Osteocyte (in vitro differentiated cells): ENCODE measurements around the gene ZBTB16. TPM values are rescaled to one million over a fixed set of nuclear protein-coding genes. Genes with fewer than 3 reads are reported as not detected.

Experiments used
- DNase-seq: peaks from one replicate; pipeline ENCODE4 v3.0.0; 2021; ENCODE audit warnings: mixed read lengths; ENCODE audit not compliant: unreplicated experiment; ENCODE audit errors: extremely low spot score
- H3K27ac Mint-ChIP-seq: one replicate; pipeline ENCODE4 v1.8.0; 2021; ENCODE audit warnings: mild to moderate bottlenecking, mixed read lengths; ENCODE audit not compliant: unreplicated experiment
- H3K27me3 Mint-ChIP-seq: one replicate; pipeline ENCODE4 v1.8.0; 2021; ENCODE audit warnings: mixed read lengths; ENCODE audit not compliant: unreplicated experiment
- H3K36me3 Mint-ChIP-seq: one replicate; pipeline ENCODE4 v1.8.0; 2021; ENCODE audit warnings: mixed read lengths; ENCODE audit not compliant: unreplicated experiment
- H3K4me1 Mint-ChIP-seq: one replicate; pipeline ENCODE4 v1.8.0; 2021; ENCODE audit warnings: mixed read lengths; ENCODE audit not compliant: unreplicated experiment
- H3K4me3 Mint-ChIP-seq: one replicate; pipeline ENCODE4 v1.8.0; 2021; ENCODE audit warnings: mild to moderate bottlenecking, moderate library complexity, mixed read lengths; ENCODE audit not compliant: unreplicated experiment
- H3K9me3 Mint-ChIP-seq: one replicate; pipeline ENCODE4 v1.8.0; 2021; ENCODE audit warnings: mixed read lengths; ENCODE audit not compliant: unreplicated experiment
- total RNA-seq: library from RNA; stranded (reverse); gene quantifications from 2 replicates; pipeline ENCODE4 v1.2.1, GENCODE V29; 2021
- TF ChIP-seq, protein P1 (sequence below): fragments of 200-600 bp; sonication (generic); IDR thresholded peaks from 2 replicates; pipeline ENCODE4 v1.5.0; 2021; ENCODE audit warnings: antibody characterized with exemption, mild to moderate bottlenecking, moderate library complexity

ZBTB16 gene
- total RNA-seq, 1 donor from 2014 or later: 20.3 TPM

- Mint-ChIP-seq H3K27me3 (peaks cover 2% of the 10 kb centered on the region), H3K27ac (no peak overlapping the region), H3K9me3 (no peaks in the 10 kb centered on the region), H3K4me1 (peaks cover 36% of the 10 kb centered on the region), H3K4me3 (no peak overlapping the region), H3K36me3 (peaks cover 12% of the 10 kb centered on the region)
- no peak for DNase-seq
- TF ChIP-seq, protein P1, sequence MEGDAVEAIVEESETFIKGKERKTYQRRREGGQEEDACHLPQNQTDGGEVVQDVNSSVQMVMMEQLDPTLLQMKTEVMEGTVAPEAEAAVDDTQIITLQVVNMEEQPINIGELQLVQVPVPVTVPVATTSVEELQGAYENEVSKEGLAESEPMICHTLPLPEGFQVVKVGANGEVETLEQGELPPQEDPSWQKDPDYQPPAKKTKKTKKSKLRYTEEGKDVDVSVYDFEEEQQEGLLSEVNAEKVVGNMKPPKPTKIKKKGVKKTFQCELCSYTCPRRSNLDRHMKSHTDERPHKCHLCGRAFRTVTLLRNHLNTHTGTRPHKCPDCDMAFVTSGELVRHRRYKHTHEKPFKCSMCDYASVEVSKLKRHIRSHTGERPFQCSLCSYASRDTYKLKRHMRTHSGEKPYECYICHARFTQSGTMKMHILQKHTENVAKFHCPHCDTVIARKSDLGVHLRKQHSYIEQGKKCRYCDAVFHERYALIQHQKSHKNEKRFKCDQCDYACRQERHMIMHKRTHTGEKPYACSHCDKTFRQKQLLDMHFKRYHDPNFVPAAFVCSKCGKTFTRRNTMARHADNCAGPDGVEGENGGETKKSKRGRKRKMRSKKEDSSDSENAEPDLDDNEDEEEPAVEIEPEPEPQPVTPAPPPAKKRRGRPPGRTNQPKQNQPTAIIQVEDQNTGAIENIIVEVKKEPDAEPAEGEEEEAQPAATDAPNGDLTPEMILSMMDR: no peak
These were observed 123.6 kb downstream of the ZBTB16 start for GRCh38 chr11:114183044-114183511.

- Mint-ChIP-seq H3K9me3 (no peaks in the 10 kb centered on the region), H3K4me1 (peaks cover 15% of the 10 kb centered on the region), H3K27ac (no peak overlapping the region), H3K27me3 (peaks cover 2% of the 10 kb centered on the region), H3K4me3 (no peak overlapping the region), H3K36me3 (peaks cover 23% of the 10 kb centered on the region)
- no peak for DNase-seq
- TF ChIP-seq, protein P1: no peak
These were observed 125.9 kb downstream of the ZBTB16 start for GRCh38 chr11:114185436-114185835.

GRCh38 chr11:114187173-114187572, 127.7 kb downstream of the ZBTB16 start:
- no peak overlapping the region for H3K4me3 Mint-ChIP-seq
- H3K36me3 Mint-ChIP-seq: peaks cover 36% of the 10 kb centered on the region
- H3K9me3 Mint-ChIP-seq: peaks cover 12% of the 10 kb centered on the region
- no peak overlapping the region for H3K27ac Mint-ChIP-seq
- DNase-seq: no peak
- TF ChIP-seq, protein P1: no peak
- peaks cover 2% of the 10 kb centered on the region for H3K27me3 Mint-ChIP-seq
- peaks cover 7% of the 10 kb centered on the region for H3K4me1 Mint-ChIP-seq

DNA sequence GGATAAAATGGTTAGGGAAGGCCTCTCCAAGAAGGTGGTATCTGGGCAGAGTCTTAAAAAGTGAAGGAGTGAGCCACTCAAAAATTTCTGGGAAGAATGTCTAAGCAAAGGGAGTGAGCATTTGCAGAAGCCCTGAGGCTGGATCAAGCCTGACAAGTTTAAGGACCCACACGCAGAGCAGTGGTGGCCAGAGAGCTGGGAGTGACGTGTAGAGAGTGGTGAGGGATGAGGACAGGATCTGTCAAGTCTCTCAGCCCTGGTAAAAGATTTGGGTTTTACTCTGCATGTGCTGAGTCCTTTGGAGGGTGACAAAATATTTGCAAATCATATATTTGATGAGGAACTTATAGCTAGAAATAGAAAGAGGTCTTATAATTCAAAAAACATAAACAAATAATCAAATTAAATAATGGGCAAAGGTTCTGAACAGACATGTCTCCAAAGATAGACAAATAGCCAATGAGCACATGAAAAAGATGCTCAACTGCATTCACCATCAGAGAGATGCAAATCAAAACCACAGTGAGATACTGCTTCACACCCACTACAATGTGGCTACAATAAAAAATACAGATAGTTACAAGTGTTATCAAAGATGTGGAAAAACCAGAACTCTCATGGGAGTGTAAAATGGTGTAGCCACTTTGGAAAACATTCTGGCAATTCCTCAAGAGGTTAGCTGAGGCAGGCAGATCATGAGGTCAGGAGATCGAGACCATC, 129.5 kb downstream of the ZBTB16 start:
- peaks cover 12% of the 10 kb centered on the region for H3K9me3 Mint-ChIP-seq
- H3K36me3 Mint-ChIP-seq: peaks cover 39% of the 10 kb centered on the region
- H3K4me3 Mint-ChIP-seq: no peak overlapping the region
- no peak for DNase-seq
- H3K27ac Mint-ChIP-seq: no peak overlapping the region
- TF ChIP-seq, protein P1: no peak
- H3K4me1 Mint-ChIP-seq: peaks cover 11% of the 10 kb centered on the region
- peaks cover 2% of the 10 kb centered on the region for H3K27me3 Mint-ChIP-seq

- Mint-ChIP-seq H3K4me1 (peaks cover 22% of the 10 kb centered on the region), H3K4me3 (no peak overlapping the region), H3K27me3 (peaks cover 2% of the 10 kb centered on the region), H3K36me3 (peaks cover 39% of the 10 kb centered on the region), H3K27ac (no peak overlapping the region), H3K9me3 (peaks cover 12% of the 10 kb centered on the region)
- DNase-seq: no peak
- TF ChIP-seq, protein P1: no peak
These were observed 131.1 kb downstream of the ZBTB16 start for GRCh38 chr11:114190630-114191029.
